Caco-2 (cell line): ENCODE data around the gene OMA1. TPM values are rescaled to one million over a fixed set of nuclear protein-coding genes. Genes with fewer than 3 reads are reported as not detected.
A peak's percentile ranks its signal among the peaks of the same experiment; 100 is the strongest.

Experiments
- BruUV-seq: library from RNA; stranded (reverse); fragments of 400-500 nt; replicated peaks from 2 replicates; lab custom pipeline; 2021; lab: Mats Ljungman, UMichigan
- CTCF ChIA-PET: fragments of 300-600 bp; sonication (Branson Sonifier 250); formaldehyde crosslinking; loops from one replicate; lab custom pipeline; 2022; ENCODE audit warnings: antibody characterized with exemption; lab: Charles Lee
- POLR2A ChIA-PET: fragments of 300-600 bp; sonication (Branson Sonifier 250); formaldehyde crosslinking; loops from one replicate; lab custom pipeline; 2022; ENCODE audit warnings: antibody characterized with exemption; lab: Charles Lee
- DNase-seq, 2 experiments: peaks; one replicate each; pipeline versions ENCODE4 v3.0.0 to v3.0.0-alpha.2; 2020 to 2022
- H3K27me3 ChIP-seq: replicated peaks from 2 replicates; pipeline ENCODE4 v1.6.0; 2011; ENCODE audit warnings: low read length; ENCODE audit not compliant: control insufficient read depth, insufficient read depth
- H3K36me3 ChIP-seq: 2 replicates; pipeline ENCODE4 v1.5.1; 2011; ENCODE audit warnings: low read length; ENCODE audit not compliant: control insufficient read depth, insufficient read depth
- H3K4me1 ChIP-seq: fragments of 250-450 bp; sonication (Bioruptor Pico); 2 replicates; pipeline ENCODE4 v1.5.1; 2020; ENCODE audit warnings: mild to moderate bottlenecking
- H3K4me3 ChIP-seq: 2 replicates; pipeline ENCODE4 v1.5.1; 2011; ENCODE audit warnings: low read depth, mild to moderate bottlenecking, control low read depth, low read length
- H3K9me3 ChIP-seq: fragments of 250-450 bp; sonication (Bioruptor Pico); 2 replicates; pipeline ENCODE4 v1.5.1; 2020; ENCODE audit warnings: mild to moderate bottlenecking, moderate library complexity
- H3K27ac Mint-ChIP-seq: one replicate; pipeline ENCODE4 v1.8.0; 2022; ENCODE audit warnings: mixed read lengths; ENCODE audit not compliant: unreplicated experiment
- H3K27me3 Mint-ChIP-seq: one replicate; pipeline ENCODE4 v1.8.0; 2022; ENCODE audit warnings: mixed read lengths; ENCODE audit not compliant: insufficient read depth, unreplicated experiment
- H3K36me3 Mint-ChIP-seq: one replicate; pipeline ENCODE4 v1.8.0; 2022; ENCODE audit warnings: mild to moderate bottlenecking, mixed read lengths; ENCODE audit not compliant: insufficient read depth, unreplicated experiment
- H3K4me1 Mint-ChIP-seq: one replicate; pipeline ENCODE4 v1.8.0; 2022; ENCODE audit warnings: low read depth, mixed read lengths; ENCODE audit not compliant: unreplicated experiment
- H3K4me3 Mint-ChIP-seq: one replicate; pipeline ENCODE4 v1.8.0; 2022; ENCODE audit warnings: mild to moderate bottlenecking, moderate library complexity, mixed read lengths; ENCODE audit not compliant: unreplicated experiment
- H3K9me3 Mint-ChIP-seq: one replicate; pipeline ENCODE4 v1.8.0; 2022; ENCODE audit warnings: mixed read lengths; ENCODE audit not compliant: unreplicated experiment
- CTCF ChIP-seq, 2 experiments: fragments of 200-600 bp in 1 of 2; IDR thresholded peaks; 1 replicate in 1 of 2; 2 replicates in 1 of 2; pipeline versions ENCODE4 v1.5.1 to v1.8.0; 2011 to 2022; ENCODE audit warnings: antibody characterized with exemption in 1 of 2, control low read depth in 1 of 2, inconsistent platforms in 1 of 2, low read depth in 1 of 2, low read length in 1 of 2, mild to moderate bottlenecking in 1 of 2, moderate library complexity in 1 of 2; ENCODE audit not compliant: insufficient read depth in 1 of 2, severe bottlenecking in 1 of 2, unreplicated experiment in 1 of 2
- intact Hi-C: fragments of 100-400 bp; cut with micrococcal nuclease; formaldehyde crosslinking; loops from one replicate; pipeline ENCODE4 v1.10.0; 2022; ENCODE audit not compliant: unreplicated experiment
- total RNA-seq: library from RNA; stranded (reverse); gene quantifications from 2 replicates; pipeline ENCODE4 v1.2.3, GENCODE V29; 2022

The OMA1 gene
- total RNA-seq, 1 experiment from 2014 or later = 6.9 TPM

GRCh38 chr1:58548371-58548770 is 1.8 kb upstream of the OMA1 start:
- no peaks in the 10 kb centered on the region for H3K27me3 Mint-ChIP-seq
- CTCF ChIA-PET = no interaction called here
- Histone ChIP-seq H3K4me1 (no peaks in the 10 kb centered on the region), H3K36me3 (no peaks in the 10 kb centered on the region), H3K4me3 (no peak overlapping the region), H3K27me3 (no peaks in the 10 kb centered on the region), H3K9me3 (no peaks in the 10 kb centered on the region)
- DNase-seq = no peak
- H3K9me3 Mint-ChIP-seq = no peaks in the 10 kb centered on the region
- POLR2A ChIA-PET = no interaction called here
- no peak for TF ChIP-seq CTCF (IDR thresholded peaks at IDR 0.05; ENCODE audit: insufficient read depth in 1 of 2, low read depth in 1 of 2, low read length in 1 of 2, severe bottlenecking in 1 of 2, unreplicated experiment in 1 of 2)
- no TSS peak for BruUV-seq
- H3K27ac Mint-ChIP-seq = no peak overlapping the region
- intact Hi-C loops = no loop called here
- H3K4me3 Mint-ChIP-seq = no peak overlapping the region
- H3K4me1 Mint-ChIP-seq = peaks cover 18% of the 10 kb centered on the region
- H3K36me3 Mint-ChIP-seq = peaks cover 6% of the 10 kb centered on the region

GRCh38 chr1:58545591-58546519 is 671 bp downstream of the OMA1 start:
- Histone ChIP-seq H3K4me3 (peak overlapping the region; percentile 51), H3K27me3 (no peaks in the 10 kb centered on the region), H3K4me1 (no peaks in the 10 kb centered on the region), H3K9me3 (no peaks in the 10 kb centered on the region), H3K36me3 (no peaks in the 10 kb centered on the region)
- TF ChIP-seq CTCF (IDR thresholded peaks at IDR 0.05; ENCODE audit: insufficient read depth in 1 of 2, low read depth in 1 of 2, low read length in 1 of 2, severe bottlenecking in 1 of 2, unreplicated experiment in 1 of 2) = no peak
- Mint-ChIP-seq H3K27me3 (no peaks in the 10 kb centered on the region), H3K27ac (peak overlapping the region; percentile 81), H3K36me3 (peaks cover 6% of the 10 kb centered on the region), H3K4me3 (peak overlapping the region; percentile 78), H3K4me1 (peaks cover 18% of the 10 kb centered on the region), H3K9me3 (no peaks in the 10 kb centered on the region)
- intact Hi-C loops = loop anchor here (1.0 to 2.0 kb wide), 5 partner anchors 30 to 533 kb away; partner anchors contain the start of gene TACSTD2
- DNase-seq = peak; percentile 56 to 63
- POLR2A ChIA-PET = interaction anchor here (0.7 kb wide), 1 partner anchor 155 kb away, joined by 3 read pairs; no protein-coding TSS in a partner anchor
- CTCF ChIA-PET = no interaction called here
- no TSS peak for BruUV-seq

- Mint-ChIP-seq H3K9me3 (no peaks in the 10 kb centered on the region), H3K27me3 (no peaks in the 10 kb centered on the region), H3K36me3 (no peaks in the 10 kb centered on the region), H3K4me1 (no peaks in the 10 kb centered on the region), H3K27ac (no peak overlapping the region), H3K4me3 (no peak overlapping the region)
- ChIA-PET CTCF (no interaction called here), POLR2A (no interaction called here)
- H3K9me3 ChIP-seq = no peaks in the 10 kb centered on the region
- TF ChIP-seq CTCF (IDR thresholded peaks at IDR 0.05; ENCODE audit: insufficient read depth in 1 of 2, low read depth in 1 of 2, low read length in 1 of 2, severe bottlenecking in 1 of 2, unreplicated experiment in 1 of 2) = no peak
- H3K4me3 ChIP-seq = no peak overlapping the region
- intact Hi-C loops = no loop called here
- H3K4me1 ChIP-seq = no peaks in the 10 kb centered on the region
- no peaks in the 10 kb centered on the region for H3K36me3 ChIP-seq
- H3K27me3 ChIP-seq = no peaks in the 10 kb centered on the region
- BruUV-seq = no TSS peak
- DNase-seq = no peak
These were observed 3.3 kb downstream of the OMA1 start for GRCh38 chr1:58543260-58543659.
